Measurements from ENCODE around the gene TMEM132E. TPM values are rescaled to one million over a fixed set of nuclear protein-coding genes. Genes with fewer than 3 reads are reported as not detected.

Gene TMEM132E
- total RNA-seq, 1 donor from 2014 or later = 0.80 TPM

DNA sequence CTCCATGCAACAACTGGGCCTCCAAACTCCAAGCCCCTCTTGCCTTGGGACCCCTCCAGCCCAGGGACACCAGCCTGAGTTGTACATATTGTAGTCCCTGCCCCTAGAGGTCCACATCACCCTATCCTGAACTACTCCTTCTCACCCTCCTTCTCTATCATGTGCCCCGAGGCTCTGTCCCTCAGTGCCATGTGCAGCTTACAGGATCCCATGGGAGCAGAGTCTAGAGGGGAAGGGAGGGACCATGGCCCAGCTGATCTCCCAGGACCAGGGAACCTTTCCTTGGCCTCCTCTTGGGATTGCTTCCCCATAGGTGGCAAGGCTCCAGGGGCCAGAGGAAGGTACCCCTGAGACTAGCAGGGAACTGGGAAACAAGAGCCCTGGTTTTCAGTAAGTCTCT is 35.3 kb downstream of the TMEM132E start:
- Mint-ChIP-seq H3K27ac (no peak overlapping the region), H3K27me3 (ENCODE audit: low read depth) (peaks cover 1% of the 10 kb centered on the region), H3K36me3 (no peaks in the 10 kb centered on the region), H3K9me3 (no peaks in the 10 kb centered on the region), H3K4me3 (no peak overlapping the region), H3K4me1 (peaks cover 78% of the 10 kb centered on the region)
- no peak for DNase-seq (ENCODE audit: low spot score in 2 of 2, unreplicated experiment in 2 of 2)
- TF ChIP-seq, protein P1, sequence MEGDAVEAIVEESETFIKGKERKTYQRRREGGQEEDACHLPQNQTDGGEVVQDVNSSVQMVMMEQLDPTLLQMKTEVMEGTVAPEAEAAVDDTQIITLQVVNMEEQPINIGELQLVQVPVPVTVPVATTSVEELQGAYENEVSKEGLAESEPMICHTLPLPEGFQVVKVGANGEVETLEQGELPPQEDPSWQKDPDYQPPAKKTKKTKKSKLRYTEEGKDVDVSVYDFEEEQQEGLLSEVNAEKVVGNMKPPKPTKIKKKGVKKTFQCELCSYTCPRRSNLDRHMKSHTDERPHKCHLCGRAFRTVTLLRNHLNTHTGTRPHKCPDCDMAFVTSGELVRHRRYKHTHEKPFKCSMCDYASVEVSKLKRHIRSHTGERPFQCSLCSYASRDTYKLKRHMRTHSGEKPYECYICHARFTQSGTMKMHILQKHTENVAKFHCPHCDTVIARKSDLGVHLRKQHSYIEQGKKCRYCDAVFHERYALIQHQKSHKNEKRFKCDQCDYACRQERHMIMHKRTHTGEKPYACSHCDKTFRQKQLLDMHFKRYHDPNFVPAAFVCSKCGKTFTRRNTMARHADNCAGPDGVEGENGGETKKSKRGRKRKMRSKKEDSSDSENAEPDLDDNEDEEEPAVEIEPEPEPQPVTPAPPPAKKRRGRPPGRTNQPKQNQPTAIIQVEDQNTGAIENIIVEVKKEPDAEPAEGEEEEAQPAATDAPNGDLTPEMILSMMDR (IDR thresholded peaks at IDR 0.05; ENCODE audit: unreplicated experiment) = no peak

DNA sequence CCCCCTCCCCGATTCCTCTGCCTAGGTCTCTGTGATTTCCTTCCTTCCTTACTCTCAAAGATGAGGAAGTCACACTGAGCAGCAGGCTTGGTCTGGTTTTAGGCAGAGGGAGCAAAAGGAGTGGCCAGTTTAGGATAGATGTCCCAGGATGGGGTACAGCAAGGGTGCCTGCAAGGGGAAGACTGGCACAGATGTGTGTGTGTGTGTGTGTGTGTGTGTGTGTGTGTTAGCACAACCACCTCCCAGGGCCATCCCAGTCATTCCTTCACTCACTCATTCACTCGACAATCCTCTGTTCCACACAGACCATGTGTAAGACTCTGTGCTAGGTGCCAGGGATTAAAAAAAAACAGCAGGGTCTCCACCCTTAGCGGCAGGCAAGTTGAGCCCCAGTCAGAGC is 35.9 kb downstream of the TMEM132E start:
- Mint-ChIP-seq H3K36me3 (no peaks in the 10 kb centered on the region), H3K4me1 (peaks cover 76% of the 10 kb centered on the region), H3K27ac (peak overlapping the region; percentile 40), H3K9me3 (no peaks in the 10 kb centered on the region), H3K27me3 (ENCODE audit: low read depth) (no peaks in the 10 kb centered on the region), H3K4me3 (no peak overlapping the region)
- DNase-seq (ENCODE audit: low spot score in 2 of 2, unreplicated experiment in 2 of 2) = no peak
- TF ChIP-seq, protein P1 (IDR thresholded peaks at IDR 0.05; ENCODE audit: unreplicated experiment) = no peak

DNA sequence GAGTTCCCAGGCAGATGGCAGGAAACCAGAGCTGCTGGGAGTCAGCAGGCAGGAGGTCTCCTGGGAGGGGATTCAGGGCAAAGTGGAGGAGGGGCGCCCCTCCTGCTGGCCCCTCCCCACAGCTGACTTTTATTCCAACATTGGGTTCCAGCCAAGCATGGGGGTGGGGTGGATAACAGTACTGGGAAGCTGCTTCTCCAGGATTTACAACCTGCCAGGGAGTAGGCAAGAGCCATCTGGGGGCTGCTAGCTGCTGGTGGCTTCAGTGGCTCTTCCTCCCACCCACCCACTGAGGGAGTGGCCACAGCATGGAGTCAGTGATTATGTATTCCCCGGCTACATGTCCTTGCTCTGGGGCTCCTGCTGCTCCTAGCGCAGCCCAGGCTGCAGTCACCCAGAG is 36.8 kb downstream of the TMEM132E start:
- TF ChIP-seq, protein P1 (IDR thresholded peaks at IDR 0.05; ENCODE audit: unreplicated experiment) = no peak
- peaks cover 3% of the 10 kb centered on the region for H3K27me3 Mint-ChIP-seq (ENCODE audit: low read depth)
- H3K4me1 Mint-ChIP-seq = peaks cover 74% of the 10 kb centered on the region
- peak overlapping the region; percentile 27 for H3K4me3 Mint-ChIP-seq
- H3K36me3 Mint-ChIP-seq = no peaks in the 10 kb centered on the region
- peak in 1 of 2 experiments; percentile 69 for DNase-seq (ENCODE audit: low spot score in 2 of 2, unreplicated experiment in 2 of 2)
- H3K9me3 Mint-ChIP-seq = no peaks in the 10 kb centered on the region
- H3K27ac Mint-ChIP-seq = peak overlapping the region; percentile 40

DNA sequence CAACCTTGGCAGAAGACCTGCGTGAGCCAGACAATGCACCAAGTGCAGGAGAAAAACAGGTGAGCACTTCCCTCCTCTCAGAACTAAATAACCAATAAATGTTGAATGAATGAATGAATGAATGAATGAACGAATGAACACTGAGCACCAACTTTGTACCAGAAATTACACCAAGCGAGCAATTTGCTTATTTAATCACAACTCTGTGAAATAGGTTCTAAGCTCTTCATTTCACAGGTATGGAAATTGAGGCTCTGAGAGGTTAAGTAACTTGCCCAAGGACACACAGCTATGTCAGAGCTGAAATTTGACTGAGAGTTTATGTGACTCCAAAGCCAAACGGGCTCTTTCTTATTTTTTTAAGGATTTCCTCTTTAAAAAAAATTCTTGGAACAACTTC is 38.0 kb downstream of the TMEM132E start:
- Mint-ChIP-seq H3K27me3 (ENCODE audit: low read depth) (peaks cover 7% of the 10 kb centered on the region), H3K4me1 (peaks cover 74% of the 10 kb centered on the region), H3K36me3 (no peaks in the 10 kb centered on the region), H3K9me3 (no peaks in the 10 kb centered on the region), H3K27ac (no peak overlapping the region), H3K4me3 (no peak overlapping the region)
- TF ChIP-seq, protein P1 (IDR thresholded peaks at IDR 0.05; ENCODE audit: unreplicated experiment) = no peak
- DNase-seq (ENCODE audit: low spot score in 2 of 2, unreplicated experiment in 2 of 2) = no peak

DNA sequence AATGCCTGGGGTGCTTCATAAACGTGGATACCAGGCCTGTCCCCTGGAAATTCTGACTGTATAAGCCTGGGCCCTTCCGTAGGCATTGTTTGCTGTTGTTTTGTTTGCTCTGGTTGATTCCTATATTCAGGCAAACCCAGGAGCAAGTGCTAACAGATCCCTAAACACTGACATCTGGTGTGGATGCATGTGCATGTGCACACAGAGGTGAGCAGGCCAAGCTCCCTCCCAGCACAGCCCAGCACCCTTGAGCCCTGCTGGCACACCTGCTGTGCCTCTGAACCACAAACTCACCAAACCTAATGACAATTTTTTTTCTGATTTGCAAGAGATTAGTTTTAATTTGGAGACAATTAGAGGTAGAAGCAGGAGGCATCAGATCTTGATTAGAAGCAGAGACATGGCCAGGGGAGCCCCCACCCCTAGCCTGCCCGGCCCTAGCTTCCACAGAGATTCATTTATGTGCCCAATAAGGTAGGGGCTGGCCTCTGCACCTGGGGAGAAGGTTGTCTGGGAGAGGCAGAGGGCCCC is 40.4 kb downstream of the TMEM132E start:
- TF ChIP-seq, protein P1 (IDR thresholded peaks at IDR 0.05; ENCODE audit: unreplicated experiment) = no peak

DNA sequence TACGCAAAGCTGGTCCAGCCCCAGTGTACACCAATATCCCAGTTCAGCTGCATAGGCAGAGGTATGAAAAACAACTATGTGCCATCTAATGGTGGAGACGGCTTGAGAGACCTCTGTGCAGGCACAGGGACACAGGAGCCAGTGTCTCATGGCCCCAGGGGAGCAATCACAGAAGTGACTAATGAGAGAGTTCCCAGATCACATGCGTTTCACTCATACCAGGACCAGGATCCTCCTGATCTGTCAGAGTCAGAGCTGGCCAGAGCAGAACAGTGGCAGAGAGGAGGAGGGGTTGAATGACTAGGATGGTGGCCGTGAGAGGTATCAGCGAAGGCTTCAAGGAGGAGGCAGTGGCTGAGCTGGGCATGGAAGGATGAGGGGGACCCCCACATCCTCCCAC is 41.1 kb downstream of the TMEM132E start:
- TF ChIP-seq, protein P1 (IDR thresholded peaks at IDR 0.05; ENCODE audit: unreplicated experiment) = no peak
- DNase-seq (ENCODE audit: low spot score in 2 of 2, unreplicated experiment in 2 of 2) = no peak
- Mint-ChIP-seq H3K4me1 (peaks cover 70% of the 10 kb centered on the region), H3K9me3 (no peaks in the 10 kb centered on the region), H3K27ac (no peak overlapping the region), H3K4me3 (no peak overlapping the region), H3K27me3 (ENCODE audit: low read depth) (peaks cover 9% of the 10 kb centered on the region), H3K36me3 (no peaks in the 10 kb centered on the region)

More for the DNA sequence above, 40.4 kb downstream of the TMEM132E start:
- Mint-ChIP-seq H3K27me3 (ENCODE audit: low read depth) (peaks cover 8% of the 10 kb centered on the region), H3K27ac (no peak overlapping the region), H3K36me3 (no peaks in the 10 kb centered on the region), H3K4me1 (peaks cover 70% of the 10 kb centered on the region), H3K9me3 (no peaks in the 10 kb centered on the region), H3K4me3 (no peak overlapping the region)
- DNase-seq (ENCODE audit: low spot score in 2 of 2, unreplicated experiment in 2 of 2) = no peak
